Tracheal epithelial cell (primary cell): ENCODE data around the gene PDK4. TPM values are rescaled to one million over a fixed set of nuclear protein-coding genes. Genes with fewer than 3 reads are reported as not detected.

Experiments used
- total RNA-seq: library from RNA; depleted of rRNA; stranded (reverse); fragments of >200 nt; gene quantifications from 2 replicates; pipeline ENCODE4 v1.2.1, GENCODE V29; 2014

The PDK4 gene
- 0.48 and 0.64 TPM in 2 replicates for total RNA-seq

GRCh38 chr7:95596198-95597063 is at the start of gene PDK4:
Gene PDK4 (minus strand): TSS chr7:95596516. CDS start chr7:95596293, 223 bp downstream.

Other genes with a start within 250 kb of the PDK4 start
- 0.96 and 3.6 TPM in 2 replicates for gene PON3, start 200.1 kb downstream of the PDK4 start, total RNA-seq
- 52.0 and 82.4 TPM in 2 replicates for gene PON2, start 161.5 kb downstream of the PDK4 start, total RNA-seq
- not detected in 2 replicates for gene ASB4, start 110.6 kb downstream of the PDK4 start, total RNA-seq
- 0.21 and 0.24 TPM in 2 replicates for gene DYNC1I1, start 176.0 kb upstream of the PDK4 start, total RNA-seq